ENCODE measurements around the gene GPC5. TPM values are rescaled to one million over a fixed set of nuclear protein-coding genes. Genes with fewer than 3 reads are reported as not detected.

GPC5 gene
- total RNA-seq, 1 donor from 2014 or later: 0.57 TPM

GRCh38 chr13:92224825-92225224, 826.4 kb downstream of the GPC5 start:
- TF ChIP-seq, protein P1, sequence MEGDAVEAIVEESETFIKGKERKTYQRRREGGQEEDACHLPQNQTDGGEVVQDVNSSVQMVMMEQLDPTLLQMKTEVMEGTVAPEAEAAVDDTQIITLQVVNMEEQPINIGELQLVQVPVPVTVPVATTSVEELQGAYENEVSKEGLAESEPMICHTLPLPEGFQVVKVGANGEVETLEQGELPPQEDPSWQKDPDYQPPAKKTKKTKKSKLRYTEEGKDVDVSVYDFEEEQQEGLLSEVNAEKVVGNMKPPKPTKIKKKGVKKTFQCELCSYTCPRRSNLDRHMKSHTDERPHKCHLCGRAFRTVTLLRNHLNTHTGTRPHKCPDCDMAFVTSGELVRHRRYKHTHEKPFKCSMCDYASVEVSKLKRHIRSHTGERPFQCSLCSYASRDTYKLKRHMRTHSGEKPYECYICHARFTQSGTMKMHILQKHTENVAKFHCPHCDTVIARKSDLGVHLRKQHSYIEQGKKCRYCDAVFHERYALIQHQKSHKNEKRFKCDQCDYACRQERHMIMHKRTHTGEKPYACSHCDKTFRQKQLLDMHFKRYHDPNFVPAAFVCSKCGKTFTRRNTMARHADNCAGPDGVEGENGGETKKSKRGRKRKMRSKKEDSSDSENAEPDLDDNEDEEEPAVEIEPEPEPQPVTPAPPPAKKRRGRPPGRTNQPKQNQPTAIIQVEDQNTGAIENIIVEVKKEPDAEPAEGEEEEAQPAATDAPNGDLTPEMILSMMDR (IDR thresholded peaks at IDR 0.05; ENCODE audit: unreplicated experiment): no peak
- Mint-ChIP-seq H3K27ac (no peak overlapping the region), H3K4me1 (ENCODE audit: low read depth) (peaks cover 16% of the 10 kb centered on the region), H3K27me3 (no peaks in the 10 kb centered on the region), H3K36me3 (ENCODE audit: insufficient read depth) (no peaks in the 10 kb centered on the region), H3K9me3 (ENCODE audit: low read depth) (peaks cover 7% of the 10 kb centered on the region), H3K4me3 (ENCODE audit: low read depth) (no peak overlapping the region)
- no peak for DNase-seq (ENCODE audit: low spot score, unreplicated experiment)

- Mint-ChIP-seq H3K4me1 (ENCODE audit: low read depth) (peaks cover 14% of the 10 kb centered on the region), H3K36me3 (ENCODE audit: insufficient read depth) (no peaks in the 10 kb centered on the region), H3K9me3 (ENCODE audit: low read depth) (peaks cover 4% of the 10 kb centered on the region), H3K4me3 (ENCODE audit: low read depth) (no peak overlapping the region), H3K27me3 (no peaks in the 10 kb centered on the region), H3K27ac (no peak overlapping the region)
- TF ChIP-seq, protein P1 (IDR thresholded peaks at IDR 0.05; ENCODE audit: unreplicated experiment): no peak
- DNase-seq (ENCODE audit: low spot score, unreplicated experiment): no peak
Observed at GRCh38 chr13:92225861-92226260, 827.4 kb downstream of the GPC5 start.

- DNase-seq (ENCODE audit: low spot score, unreplicated experiment): no peak
- Mint-ChIP-seq H3K4me3 (ENCODE audit: low read depth) (no peak overlapping the region), H3K27me3 (no peaks in the 10 kb centered on the region), H3K9me3 (ENCODE audit: low read depth) (no peaks in the 10 kb centered on the region), H3K4me1 (ENCODE audit: low read depth) (peaks cover 1% of the 10 kb centered on the region), H3K36me3 (ENCODE audit: insufficient read depth) (no peaks in the 10 kb centered on the region), H3K27ac (no peak overlapping the region)
- TF ChIP-seq, protein P1 (IDR thresholded peaks at IDR 0.05; ENCODE audit: unreplicated experiment): no peak
Observed at GRCh38 chr13:92232871-92233270, 834.5 kb downstream of the GPC5 start.

GRCh38 chr13:92251671-92252210, 853.3 kb downstream of the GPC5 start:
- H3K9me3 Mint-ChIP-seq (ENCODE audit: low read depth): no peaks in the 10 kb centered on the region
- no peaks in the 10 kb centered on the region for H3K36me3 Mint-ChIP-seq (ENCODE audit: insufficient read depth)
- H3K27me3 Mint-ChIP-seq: no peaks in the 10 kb centered on the region
- H3K4me3 Mint-ChIP-seq (ENCODE audit: low read depth): no peak overlapping the region
- TF ChIP-seq, protein P1 (IDR thresholded peaks at IDR 0.05; ENCODE audit: unreplicated experiment): no peak
- DNase-seq (ENCODE audit: low spot score, unreplicated experiment): no peak
- H3K4me1 Mint-ChIP-seq (ENCODE audit: low read depth): no peaks in the 10 kb centered on the region
- H3K27ac Mint-ChIP-seq: no peak overlapping the region

DNA sequence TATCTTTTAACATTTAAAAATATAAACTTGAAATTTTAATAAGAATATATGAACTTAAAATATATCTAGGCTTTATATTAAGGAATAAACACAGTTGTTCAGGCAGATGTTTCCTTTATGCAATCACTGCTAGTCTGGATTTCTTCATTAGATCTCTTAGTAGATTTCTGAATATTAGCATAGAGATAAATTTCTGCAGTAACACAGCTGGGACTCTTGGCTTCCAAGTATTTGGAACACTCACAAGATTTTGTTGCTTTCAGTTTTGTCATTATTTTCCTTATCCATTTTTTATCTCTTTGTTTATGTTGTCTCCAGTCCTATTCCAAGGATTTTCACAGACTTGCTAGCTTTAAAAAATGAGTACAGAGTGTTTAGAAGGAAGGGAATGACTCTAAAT, 857.1 kb downstream of the GPC5 start:
- no peak for DNase-seq (ENCODE audit: low spot score, unreplicated experiment)
- Mint-ChIP-seq H3K4me3 (ENCODE audit: low read depth) (no peak overlapping the region), H3K4me1 (ENCODE audit: low read depth) (no peaks in the 10 kb centered on the region), H3K27ac (no peak overlapping the region), H3K36me3 (ENCODE audit: insufficient read depth) (no peaks in the 10 kb centered on the region), H3K27me3 (no peaks in the 10 kb centered on the region), H3K9me3 (ENCODE audit: low read depth) (no peaks in the 10 kb centered on the region)
- TF ChIP-seq, protein P1 (IDR thresholded peaks at IDR 0.05; ENCODE audit: unreplicated experiment): no peak

Measured in progenitor cell of endocrine pancreas (in vitro differentiated cells).